HepG2 (cell line): ENCODE data around the gene ITPK1. TPM values are rescaled to one million over a fixed set of nuclear protein-coding genes. Genes with fewer than 3 reads are reported as not detected.
A peak's percentile ranks its signal among the peaks of the same experiment; 100 is the strongest.

ENCODE experiments used
- ATF7-NPFF ChIP-seq: sonication (generic); formaldehyde crosslinking; IDR thresholded peaks from 2 replicates; pipeline ENCODE4 v1.8.1; 2023; ENCODE audit warnings: mild to moderate bottlenecking, low read depth, missing genetic modification reagents, moderate library complexity
- ELF4 ChIP-seq: sonication (generic); formaldehyde crosslinking; IDR thresholded peaks from 2 replicates; pipeline ENCODE4 v1.5.0; 2020; ENCODE audit warnings: missing genetic modification reagents, mild to moderate bottlenecking, moderate library complexity, borderline replicate concordance
- ETS1 ChIP-seq: sonication (generic); formaldehyde crosslinking; IDR thresholded peaks from 2 replicates; pipeline ENCODE4 v1.4.0; 2020; ENCODE audit warnings: missing genetic modification reagents
- LCORL ChIP-seq, 2 experiments: fragments of 450-650 bp in 1 of 2; sonication (generic) in 1 of 2; formaldehyde crosslinking in 1 of 2; IDR thresholded peaks; 2 replicates each; pipeline versions ENCODE4 v1.5.0 to v1.6.1; 2017 to 2020; ENCODE audit warnings: antibody characterized with exemption in 1 of 2, missing genetic modification reagents in 1 of 2
- MXD1 ChIP-seq: sonication (generic); formaldehyde crosslinking; IDR thresholded peaks from 2 replicates; pipeline ENCODE4 v1.4.0; 2020; ENCODE audit warnings: mild to moderate bottlenecking, missing genetic modification reagents
- NCOA5 ChIP-seq: sonication (generic); formaldehyde crosslinking; IDR thresholded peaks from 2 replicates; pipeline ENCODE4 v1.4.0; 2020; ENCODE audit warnings: missing genetic modification reagents
- NFYC ChIP-seq: IDR thresholded peaks from 2 replicates; pipeline ENCODE4 v1.6.1; 2016; ENCODE audit warnings: missing genetic modification reagents, missing compliant biosample characterization
- NONO ChIP-seq, 2 experiments: fragments of 450-650 bp in 1 of 2; sonication (generic) in 1 of 2; formaldehyde crosslinking in 1 of 2; IDR thresholded peaks in 1 of 2; conservative IDR thresholded peaks in 1 of 2; 2 replicates each; pipeline versions ENCODE4 v1.6.1 to v1.8.0; 2017 to 2022; ENCODE audit warnings: mild to moderate bottlenecking in 1 of 2, missing genetic modification reagents in 1 of 2, moderate library complexity in 1 of 2
- PREB ChIP-seq: sonication (generic); formaldehyde crosslinking; IDR thresholded peaks from 2 replicates; pipeline ENCODE4 v1.4.0; 2020; ENCODE audit warnings: missing genetic modification reagents
- RXRA ChIP-seq: sonication (generic); formaldehyde crosslinking; IDR thresholded peaks from 2 replicates; pipeline ENCODE4 v1.5.1; 2020; ENCODE audit warnings: missing genetic modification reagents
- SKIL ChIP-seq: sonication (generic); formaldehyde crosslinking; IDR thresholded peaks from 2 replicates; pipeline ENCODE4 v1.8.0; 2022; ENCODE audit warnings: missing genetic modification reagents, mild to moderate bottlenecking, moderate library complexity, borderline replicate concordance
- SNAPC4 ChIP-seq: sonication (generic); formaldehyde crosslinking; IDR thresholded peaks from 2 replicates; pipeline ENCODE4 v1.4.0; 2020; ENCODE audit warnings: mild to moderate bottlenecking, missing genetic modification reagents
- USF2 ChIP-seq, 2 experiments: sonication (generic) in 1 of 2; formaldehyde crosslinking in 1 of 2; IDR thresholded peaks; 2 replicates each; pipeline versions ENCODE4 v1.5.1 to v1.6.1; 2011 to 2020; ENCODE audit warnings: borderline replicate concordance in 1 of 2, low read depth in 1 of 2, low read length in 1 of 2, mild to moderate bottlenecking in 1 of 2, missing genetic modification reagents in 1 of 2, moderate library complexity in 1 of 2
- ZNF230 ChIP-seq: sonication (generic); formaldehyde crosslinking; IDR thresholded peaks from 2 replicates; pipeline ENCODE4 v1.4.0; 2020; ENCODE audit warnings: mild to moderate bottlenecking, missing genetic modification reagents
- ZNF674 ChIP-seq: sonication (generic); formaldehyde crosslinking; IDR thresholded peaks from 2 replicates; pipeline ENCODE4 v1.5.0; 2020; ENCODE audit warnings: low read depth, mild to moderate bottlenecking, missing genetic modification reagents
- ZSCAN22 ChIP-seq: sonication (generic); formaldehyde crosslinking; IDR thresholded peaks from 2 replicates; pipeline ENCODE4 v1.4.0; 2020; ENCODE audit warnings: mild to moderate bottlenecking, missing genetic modification reagents
- polyA plus RNA-seq, 8 experiments: library from polyadenylated mRNA; depleted of rRNA in 3 of 8; stranded (reverse) in 7 of 8; unstranded in 1 of 8; fragments of >200 nt; fragmentation: Illumina TruSeq in 4 of 8; extraction: Trizol in 4 of 8; gene quantifications; 2 replicates each; pipeline versions ENCODE4 v1.2.1 to v1.2.3, GENCODE V29; 2011 to 2016; ENCODE audit warnings: low read depth in 4 of 8, missing spikeins in 1 of 8, mixed read lengths in 1 of 8; ENCODE audit not compliant: insufficient read depth in 1 of 8
- total RNA-seq, 5 experiments: library from RNA; depleted of rRNA; stranded (reverse); fragments of >200 nt; fragmentation: Illumina TruSeq; extraction: Trizol; gene quantifications; 2 replicates each; pipeline ENCODE4 v1.2.3, GENCODE V29; 2016; ENCODE audit warnings: low read depth in 1 of 5

ITPK1 gene
- total and polyA plus RNA-seq, 2 of the 13 experiments (the other 11 are each of a cell fraction or from before 2014, with no cell fraction given): 20.5 to 47.5 TPM

GRCh38 chr14:93019970-93020369 is 95.8 kb downstream of the ITPK1 start (continued):
- TF ChIP-seq ETS1: no peak
- no peak for TF ChIP-seq LCORL (IDR thresholded peaks at IDR 0.05)
- TF ChIP-seq LCORL (CRISPR knock-in tag; IDR thresholded peaks at IDR 0.05): peak; percentile 91
- no peak for TF ChIP-seq ZSCAN22 (CRISPR knock-in tag)
- no peak for TF ChIP-seq NCOA5
- TF ChIP-seq NFYC (CRISPR knock-in tag): no peak
- no peak for TF ChIP-seq ATF7-NPFF (CRISPR knock-in tag)
- TF ChIP-seq ZNF674 (CRISPR knock-in tag): no peak
- no peak for TF ChIP-seq NONO (IDR thresholded peaks at IDR 0.05)
- TF ChIP-seq NONO (CRISPR knock-in tag; conservative IDR thresholded peaks at IDR 0.05): peak; percentile 74; the same call in 1 of the 2 replicates
- peak; percentile 74 for TF ChIP-seq RXRA (CRISPR knock-in tag)
- no peak for TF ChIP-seq USF2 (IDR thresholded peaks at IDR 0.05; ENCODE audit: low read depth, low read length)
- TF ChIP-seq USF2 (CRISPR knock-in tag; IDR thresholded peaks at IDR 0.05; ENCODE audit: borderline replicate concordance): no peak
- no peak for TF ChIP-seq PREB (CRISPR knock-in tag)
- no peak for TF ChIP-seq ZNF230 (CRISPR knock-in tag)
- no peak for TF ChIP-seq MXD1 (CRISPR knock-in tag)
- TF ChIP-seq ELF4 (CRISPR knock-in tag): no peak
- no peak for TF ChIP-seq SNAPC4 (CRISPR knock-in tag)
- peak; percentile 29; the same call in 1 of the 2 replicates for TF ChIP-seq SKIL (CRISPR knock-in tag)
